NCI-H524 treated with DMSO at 0.1 percent for 48 hours (cell line): ENCODE data around the gene SDR39U1.

Experiments
- DNase-seq: peaks from one replicate; lab custom pipeline; 2025; lab: John Stamatoyannopoulos, UW

Gene SDR39U1

DNA sequence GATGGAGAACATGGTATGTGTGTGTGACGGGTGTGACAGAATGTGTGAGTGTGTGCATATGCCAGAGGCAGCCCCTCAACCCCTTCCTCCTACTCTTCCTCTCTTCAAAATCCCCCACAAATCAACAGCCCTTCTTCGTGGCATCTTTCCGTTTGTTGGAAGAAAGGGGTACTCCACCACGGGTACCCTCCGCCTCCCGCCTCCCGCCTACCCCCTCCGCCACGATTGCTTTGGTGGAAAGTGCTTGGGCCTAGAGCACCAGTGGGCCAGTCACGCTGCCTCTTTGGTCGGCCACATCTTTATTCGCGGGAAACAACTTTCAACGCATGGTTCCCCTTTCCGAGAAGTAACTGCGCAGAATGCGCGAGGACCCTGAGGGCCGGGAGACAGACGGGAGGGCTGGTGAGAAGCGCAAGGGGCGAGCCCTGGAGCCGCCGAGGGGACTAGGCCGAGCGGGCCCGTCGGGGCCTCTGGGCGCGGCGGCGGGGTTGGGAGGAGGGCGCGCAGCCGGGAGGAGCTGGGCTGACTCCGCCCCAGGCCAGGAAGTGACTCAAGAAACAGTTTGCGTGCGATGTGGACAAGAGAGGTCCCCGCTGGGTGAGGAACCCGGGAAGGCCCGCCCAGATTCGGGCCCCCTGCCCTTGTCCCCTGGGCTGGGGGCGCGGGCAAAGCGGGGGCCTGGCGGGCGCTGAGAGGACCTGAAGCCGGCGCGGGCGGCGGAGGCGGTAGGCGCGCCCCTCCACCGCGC is 13.0 kb downstream of the SDR39U1 start, which contains the start of the genes CBLN3 and KHNYN:
TSS of gene CBLN3 (minus strand) at position 274 of the 748 bp plus-strand sequence. CDS start 614 bp downstream, outside the sequence.
TSS of gene KHNYN (plus strand) at position 560 of the 748 bp plus-strand sequence. CDS start 777 bp downstream, outside the sequence.
- DNase-seq: no peak

DNA sequence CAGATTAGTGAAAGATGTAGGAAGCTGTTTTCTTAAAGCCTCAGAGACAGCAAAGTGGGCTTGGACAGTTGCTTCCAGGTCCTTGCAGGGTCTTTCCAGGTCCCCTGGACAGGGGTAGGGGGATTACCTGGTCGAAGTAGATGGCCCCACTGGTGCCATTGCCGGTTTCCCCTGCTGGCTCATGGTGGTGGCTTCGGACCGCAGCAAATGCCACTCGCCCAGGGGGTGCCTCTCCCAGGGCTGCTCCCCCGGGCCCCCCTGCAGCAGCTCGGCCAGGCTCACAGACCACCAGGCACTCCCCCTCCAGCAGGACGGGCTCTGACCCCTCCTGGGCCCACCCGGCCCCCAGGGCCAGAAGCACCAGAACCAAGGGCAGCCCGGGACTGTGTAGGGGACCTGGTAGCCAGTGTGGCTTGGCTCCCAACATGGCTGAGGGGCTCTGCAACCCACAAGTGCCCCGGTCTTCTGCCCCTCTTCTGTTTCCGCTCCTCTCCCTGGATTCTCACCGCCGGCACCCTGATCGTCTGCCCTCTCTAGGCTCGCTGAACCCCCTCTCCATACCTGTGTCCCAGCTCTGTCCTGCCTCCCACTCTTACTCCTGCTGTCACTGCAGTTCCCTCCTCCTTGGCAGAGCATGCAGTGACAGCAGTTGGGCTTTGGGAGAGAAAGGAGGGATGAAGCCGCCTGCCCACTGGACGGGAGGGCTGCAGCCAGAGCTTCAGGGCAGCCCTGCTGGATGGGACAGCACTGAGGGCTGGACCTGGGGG is 13.8 kb downstream of the SDR39U1 start:
- DNase-seq: no peak

DNA sequence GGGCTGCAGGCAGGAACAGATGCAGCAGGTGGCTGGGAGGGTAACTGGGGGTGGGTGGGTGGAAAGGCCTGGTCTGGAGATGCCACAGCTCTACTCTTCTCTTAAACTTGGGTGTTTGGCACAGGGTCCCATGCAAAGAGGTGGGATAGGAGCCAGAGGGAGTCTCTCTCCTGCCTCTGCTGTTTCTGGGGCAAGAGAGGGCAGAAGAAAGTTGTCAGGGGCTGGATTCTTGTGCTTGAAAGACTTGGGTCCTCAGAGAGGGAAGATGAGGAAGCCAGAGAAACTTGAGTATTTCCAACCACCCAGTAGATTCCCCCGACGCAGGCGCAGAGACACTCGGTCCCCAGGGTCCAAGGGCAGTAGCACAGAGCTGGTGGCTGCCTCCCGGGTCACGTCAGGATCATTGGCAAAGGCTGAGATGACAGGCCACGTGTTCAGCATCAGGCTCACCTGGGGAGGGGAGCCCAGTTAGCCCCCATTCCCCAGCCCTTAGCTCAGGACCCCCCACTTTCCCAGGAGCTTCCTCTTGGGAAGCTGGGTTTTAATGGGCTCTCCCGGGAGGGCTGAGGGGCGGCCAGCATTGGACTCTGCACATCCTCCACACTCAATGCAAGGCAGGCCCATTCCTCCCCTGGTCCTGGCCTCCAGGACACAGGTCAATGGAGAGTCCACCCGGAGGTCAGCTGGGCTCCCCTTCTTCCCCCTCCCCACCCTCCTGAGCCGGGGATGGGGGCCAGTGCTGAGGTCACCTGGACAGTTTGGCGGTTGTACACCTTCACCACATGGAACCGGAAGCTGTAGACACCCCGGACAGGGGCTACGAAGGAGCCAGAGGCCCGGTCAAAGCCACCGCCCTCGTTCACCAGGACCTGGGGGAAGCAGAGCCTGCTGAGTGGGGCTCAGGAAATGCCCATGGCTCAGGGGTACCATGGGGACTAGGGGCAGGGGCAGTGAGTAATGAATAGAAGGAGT is 14.8 kb downstream of the SDR39U1 start:
- DNase-seq: no peak

DNA sequence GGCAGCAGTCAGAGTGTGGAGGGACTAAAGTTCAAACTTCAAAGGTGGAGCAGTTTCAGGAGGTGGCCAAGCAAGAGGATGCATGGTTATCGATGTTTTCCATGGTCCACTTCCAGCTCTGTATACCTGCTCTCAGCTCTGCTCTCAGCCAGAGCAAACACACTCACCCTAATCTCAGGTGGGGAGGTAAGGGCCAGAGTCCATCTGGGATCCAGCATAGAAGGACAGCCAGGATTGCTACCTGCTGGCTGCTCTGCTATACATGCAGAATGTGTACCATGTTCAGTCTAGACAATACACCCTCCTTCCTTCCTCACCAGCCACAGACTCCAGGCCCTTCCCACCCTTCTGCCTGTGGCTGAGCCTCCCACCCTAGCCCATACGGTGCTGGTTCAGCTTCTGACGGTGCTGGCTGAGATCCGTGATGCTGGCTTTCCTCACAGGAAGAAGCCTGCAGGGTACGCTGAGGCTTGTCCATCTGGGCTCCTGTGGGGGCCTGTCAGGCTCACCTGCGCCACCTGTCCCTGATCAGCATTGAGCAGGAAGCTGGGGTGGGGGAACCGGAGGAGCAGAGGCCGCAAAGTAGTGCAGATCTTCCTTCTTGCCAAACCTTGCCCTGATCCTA is 15.6 kb downstream of the SDR39U1 start:
- DNase-seq: no peak

DNA sequence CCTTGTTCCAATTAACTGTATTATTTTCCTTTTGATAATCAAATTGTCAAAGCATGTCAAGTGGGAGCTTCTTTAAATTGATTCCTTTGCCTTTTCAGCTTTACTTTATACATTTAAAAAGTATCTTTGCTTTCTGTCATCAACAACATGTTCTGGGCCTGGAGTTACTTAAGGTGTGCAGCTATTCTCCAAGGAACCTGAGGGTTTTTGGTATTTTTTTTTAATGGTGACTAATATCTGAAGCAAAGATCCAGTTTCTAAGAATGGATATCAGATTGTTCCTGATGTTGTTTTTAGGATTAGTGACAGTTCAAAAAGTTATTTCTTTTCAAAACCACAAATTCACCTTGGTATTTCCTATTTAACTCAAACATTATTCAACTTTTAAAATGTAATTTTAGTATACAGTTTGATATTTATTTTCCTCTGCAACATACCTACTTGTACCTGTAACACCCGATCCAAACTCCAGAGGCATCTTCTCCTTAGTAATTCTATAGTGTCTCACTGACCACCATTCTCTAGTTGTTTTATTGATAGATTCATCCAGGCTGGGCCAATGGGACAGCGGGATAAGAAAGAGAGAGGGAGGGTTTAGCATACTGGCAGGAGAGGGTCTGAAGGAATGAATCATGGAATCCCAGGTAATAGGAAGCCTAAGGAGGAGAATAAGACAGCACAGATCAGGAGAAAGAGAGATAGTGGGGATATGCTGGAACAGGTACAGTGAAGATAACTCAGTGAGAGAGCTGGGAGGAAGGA is 16.2 kb downstream of the SDR39U1 start:
- no peak for DNase-seq

DNA sequence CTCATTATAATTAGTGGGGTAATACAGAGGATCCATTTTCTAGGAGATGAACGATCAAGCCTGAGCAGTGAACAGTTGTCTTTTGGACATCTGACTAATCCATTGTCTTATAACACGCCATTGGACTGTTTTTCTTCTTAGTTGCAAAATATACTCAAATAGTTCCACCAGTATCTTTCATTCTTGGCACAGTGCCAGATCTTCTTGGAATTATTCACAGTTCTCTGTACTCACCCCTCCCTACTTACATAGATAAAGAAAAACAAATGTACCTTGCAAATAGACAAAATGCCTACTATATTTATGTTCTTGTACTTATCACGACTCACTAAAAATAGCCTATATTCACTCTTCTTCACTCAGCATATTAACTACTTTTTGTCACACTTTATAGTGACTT is 16.9 kb downstream of the SDR39U1 start:
- no peak for DNase-seq

DNA sequence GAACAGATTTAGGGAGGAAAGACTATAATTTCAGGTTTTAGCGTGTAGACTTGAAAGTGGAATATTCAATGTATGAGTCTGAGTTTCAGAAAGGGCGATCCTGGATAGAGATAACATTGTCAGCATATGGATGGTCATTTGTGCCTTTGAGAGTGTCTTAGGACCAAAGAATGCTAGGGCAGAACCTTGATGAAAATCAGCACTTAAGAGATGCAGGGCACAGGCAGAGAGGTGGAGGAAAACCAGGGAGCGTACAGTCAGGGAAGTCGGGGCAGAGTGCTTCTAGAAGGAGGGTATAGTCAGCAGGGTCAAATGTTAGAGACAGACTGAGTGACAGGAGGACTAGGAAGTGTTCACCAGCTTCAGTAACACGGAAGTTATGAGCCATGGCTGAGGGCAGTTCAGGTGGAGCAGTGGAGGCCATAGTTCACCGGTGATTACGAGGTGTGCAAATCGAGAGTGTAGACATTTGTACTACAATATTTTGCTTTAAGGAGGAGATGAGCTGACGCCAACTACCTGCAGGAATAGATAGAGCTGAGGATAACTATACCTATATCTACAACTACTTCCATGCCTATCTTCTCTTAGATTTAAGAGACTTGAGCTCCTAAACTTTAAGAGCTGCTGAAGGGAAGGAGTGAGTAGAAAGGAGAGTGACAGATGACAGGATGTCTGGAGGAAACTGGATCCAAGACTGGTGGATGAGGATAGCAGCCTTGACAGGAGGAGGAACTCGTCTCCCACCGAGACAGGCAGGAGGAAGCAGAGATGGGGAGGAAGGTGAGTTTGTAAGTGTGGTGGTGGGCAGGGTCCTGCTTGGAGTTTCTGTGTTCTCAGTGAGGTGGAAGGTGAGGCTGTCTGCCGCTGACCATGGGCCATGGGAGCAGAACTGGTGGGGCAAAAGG is 19.6 kb downstream of the SDR39U1 start:
- no peak for DNase-seq

DNA sequence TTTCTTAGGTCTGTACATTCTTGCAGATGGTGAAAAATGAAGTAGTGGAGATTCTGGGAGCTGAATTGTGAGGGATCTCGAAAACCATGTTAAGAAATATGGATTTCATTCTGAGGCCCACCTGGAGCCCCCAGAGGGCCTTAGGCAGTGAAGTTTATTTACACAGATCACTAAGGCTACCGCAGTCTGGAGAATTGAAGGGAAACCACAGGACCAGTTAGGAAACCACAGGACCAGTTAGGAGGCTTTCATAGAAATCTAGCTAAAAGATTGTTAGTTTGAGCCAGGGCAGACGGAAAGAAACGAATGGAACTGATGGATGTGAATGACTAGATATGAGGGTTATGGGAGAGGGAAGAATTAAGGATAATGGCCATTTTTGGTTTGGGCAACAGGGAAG is 20.3 kb downstream of the SDR39U1 start:
- DNase-seq: no peak

DNA sequence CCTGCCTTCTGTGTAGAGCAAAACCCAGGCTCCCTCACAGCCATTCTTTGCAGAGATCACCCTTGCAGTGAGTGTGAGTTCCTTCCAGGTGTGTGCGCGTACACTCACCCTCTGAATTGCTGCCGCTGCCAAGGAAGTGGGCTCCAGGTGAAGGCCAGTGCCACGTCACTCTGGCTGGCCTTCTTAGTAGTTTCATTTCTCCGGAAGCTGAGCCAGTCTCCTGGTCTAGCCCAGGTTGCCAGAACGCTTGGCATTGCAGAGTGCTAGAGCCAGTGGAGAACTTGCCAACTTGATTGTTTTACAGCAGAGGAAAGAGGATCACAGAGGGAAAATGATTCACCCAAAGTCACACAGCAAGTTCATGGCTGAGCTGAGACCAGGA is 24.1 kb downstream of the SDR39U1 start:
- DNase-seq: no peak

DNA sequence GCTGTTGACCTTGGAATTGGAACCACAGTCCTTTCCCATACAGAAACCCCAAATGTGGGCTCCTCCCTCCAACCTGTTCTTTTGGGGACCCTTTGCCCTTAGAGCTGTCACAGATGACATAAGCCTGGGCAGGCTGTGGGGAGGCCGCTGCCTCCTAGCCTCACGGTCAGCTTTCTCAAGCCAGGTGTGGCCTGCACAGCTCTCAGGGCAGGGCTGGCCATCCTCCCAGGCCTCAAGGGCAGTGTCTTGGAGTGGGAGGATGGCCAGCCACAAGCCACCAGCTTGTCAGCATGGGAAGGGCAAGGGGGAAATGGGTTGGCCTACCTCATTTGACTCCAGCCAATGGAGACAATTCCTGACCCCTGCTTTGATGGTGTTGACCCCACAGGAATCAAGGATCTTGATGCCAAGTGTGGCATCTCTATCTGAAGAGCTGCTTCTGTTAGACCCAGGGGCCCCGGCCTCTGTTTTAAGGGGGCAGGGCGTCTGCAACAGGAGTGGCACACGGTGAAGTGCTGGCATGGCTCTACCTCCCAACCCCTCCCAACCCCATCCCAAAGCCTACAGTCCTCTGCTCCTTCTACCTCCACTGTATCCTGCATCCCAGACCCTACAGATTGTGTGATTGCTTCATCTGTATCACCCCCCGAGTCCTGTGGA is 24.6 kb downstream of the SDR39U1 start:
- DNase-seq: no peak

DNA sequence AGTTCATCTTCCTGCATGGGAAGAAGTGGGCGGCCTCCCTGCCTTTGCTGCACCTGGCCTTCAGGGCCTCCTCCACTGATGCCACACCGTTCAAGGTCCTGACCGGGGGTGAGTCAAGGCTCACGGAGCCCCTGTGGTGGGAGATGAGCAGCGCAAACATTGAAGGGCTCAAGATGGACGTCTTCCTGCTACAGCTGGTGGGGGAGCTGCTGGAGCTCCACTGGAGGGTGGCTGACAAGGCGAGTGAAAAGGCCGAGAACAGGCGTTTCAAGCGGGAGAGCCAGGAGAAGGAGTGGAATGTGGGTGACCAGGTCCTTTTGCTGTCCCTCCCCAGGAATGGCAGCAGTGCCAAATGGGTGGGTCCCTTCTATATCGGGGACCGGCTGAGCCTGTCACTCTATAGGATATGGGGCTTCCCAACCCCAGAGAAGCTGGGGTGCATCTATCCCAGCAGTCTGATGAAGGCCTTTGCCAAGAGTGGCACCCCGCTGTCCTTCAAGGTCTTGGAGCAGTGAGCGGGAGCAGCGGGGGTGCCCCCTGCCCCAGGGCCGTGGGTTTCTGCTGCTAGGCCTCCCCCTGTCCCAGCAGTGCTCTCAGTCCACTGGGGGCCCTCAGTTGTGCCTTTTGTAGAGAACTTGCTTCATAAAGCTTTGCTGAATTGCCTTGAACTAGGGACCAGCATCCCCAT is 25.5 kb downstream of the SDR39U1 start:
- no peak for DNase-seq

DNA sequence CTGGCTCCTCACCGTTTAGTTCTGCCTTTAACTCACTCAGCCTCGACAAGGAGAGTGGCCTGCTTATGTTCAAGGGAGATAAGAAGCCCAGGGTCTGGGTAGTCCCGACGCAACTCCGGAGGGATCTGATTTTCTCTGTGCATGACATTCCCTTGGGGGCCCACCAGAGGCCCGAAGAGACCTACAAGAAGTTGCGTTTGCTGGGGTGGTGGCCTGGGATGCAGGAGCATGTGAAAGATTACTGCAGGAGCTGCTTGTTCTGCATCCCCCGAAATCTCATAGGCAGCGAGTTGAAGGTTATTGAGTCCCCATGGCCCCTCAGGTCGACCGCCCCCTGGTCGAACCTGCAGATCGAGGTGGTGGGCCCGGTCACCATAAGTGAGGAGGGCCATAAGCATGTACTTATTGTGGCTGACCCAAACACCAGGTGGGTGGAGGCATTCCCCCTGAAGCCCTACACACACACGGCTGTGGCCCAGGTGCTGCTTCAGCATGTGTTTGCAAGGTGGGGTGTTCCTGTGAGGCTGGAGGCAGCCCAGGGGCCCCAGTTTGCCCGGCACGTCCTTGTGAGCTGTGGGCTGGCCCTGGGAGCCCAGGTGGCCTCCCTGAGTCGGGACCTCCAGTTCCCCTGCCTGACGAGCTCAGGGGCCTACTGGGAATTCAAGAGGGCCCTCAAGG is 26.2 kb downstream of the SDR39U1 start:
- no peak for DNase-seq

DNA sequence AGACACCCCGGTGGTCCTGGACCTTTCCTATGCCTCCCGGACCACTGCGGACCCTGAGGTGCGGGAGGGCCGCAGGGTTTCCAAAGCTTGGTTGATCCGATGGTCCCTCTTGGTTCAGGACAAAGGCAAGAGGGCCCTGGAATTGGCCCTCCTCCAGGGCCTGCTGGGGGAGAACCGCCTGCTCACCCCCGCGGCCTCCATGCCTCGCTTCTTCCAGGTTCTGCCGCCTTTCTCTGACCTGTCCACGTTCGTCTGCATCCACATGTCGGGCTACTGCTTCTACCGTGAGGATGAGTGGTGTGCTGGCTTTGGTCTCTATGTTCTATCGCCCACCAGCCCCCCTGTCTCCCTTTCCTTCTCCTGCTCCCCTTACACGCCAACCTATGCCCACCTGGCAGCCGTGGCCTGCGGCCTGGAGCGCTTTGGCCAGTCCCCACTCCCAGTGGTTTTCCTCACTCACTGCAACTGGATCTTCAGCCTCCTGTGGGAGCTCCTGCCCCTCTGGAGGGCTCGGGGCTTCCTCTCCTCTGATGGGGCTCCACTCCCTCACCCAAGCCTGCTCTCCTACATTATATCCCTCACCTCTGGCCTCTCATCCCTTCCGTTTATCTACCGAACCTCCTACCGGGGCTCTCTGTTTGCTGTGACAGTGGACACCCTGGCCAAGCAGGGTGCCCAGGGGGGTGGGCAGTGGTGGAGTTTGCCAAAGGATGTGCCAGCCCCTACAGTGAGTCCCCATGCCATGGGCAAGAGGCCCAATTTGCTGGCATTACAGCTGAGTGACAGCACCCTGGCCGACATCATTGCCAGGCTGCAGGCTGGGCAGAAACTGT is 26.9 kb downstream of the SDR39U1 start:
- DNase-seq: no peak

DNA sequence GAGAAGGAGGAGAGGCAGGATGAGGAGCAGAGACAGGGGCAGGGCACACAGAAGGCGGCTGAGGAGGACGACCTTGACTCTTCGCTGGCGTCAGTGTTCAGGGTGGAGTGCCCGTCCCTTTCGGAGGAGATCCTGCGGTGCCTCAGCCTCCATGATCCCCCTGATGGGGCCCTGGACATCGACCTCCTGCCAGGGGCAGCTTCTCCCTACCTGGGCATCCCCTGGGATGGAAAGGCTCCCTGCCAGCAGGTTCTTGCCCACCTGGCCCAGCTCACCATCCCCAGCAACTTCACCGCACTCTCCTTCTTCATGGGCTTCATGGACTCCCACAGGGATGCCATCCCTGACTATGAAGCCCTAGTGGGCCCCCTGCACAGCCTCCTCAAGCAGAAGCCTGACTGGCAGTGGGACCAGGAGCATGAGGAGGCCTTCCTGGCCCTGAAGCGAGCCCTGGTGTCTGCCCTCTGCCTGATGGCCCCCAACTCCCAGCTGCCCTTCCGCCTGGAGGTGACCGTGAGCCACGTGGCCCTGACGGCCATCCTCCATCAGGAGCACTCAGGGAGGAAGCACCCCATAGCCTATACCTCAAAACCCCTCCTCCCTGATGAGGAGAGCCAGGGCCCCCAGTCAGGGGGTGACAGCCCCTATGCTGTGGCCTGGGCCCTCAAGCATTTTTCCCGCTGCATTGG is 27.7 kb downstream of the SDR39U1 start:
- DNase-seq: no peak

DNA sequence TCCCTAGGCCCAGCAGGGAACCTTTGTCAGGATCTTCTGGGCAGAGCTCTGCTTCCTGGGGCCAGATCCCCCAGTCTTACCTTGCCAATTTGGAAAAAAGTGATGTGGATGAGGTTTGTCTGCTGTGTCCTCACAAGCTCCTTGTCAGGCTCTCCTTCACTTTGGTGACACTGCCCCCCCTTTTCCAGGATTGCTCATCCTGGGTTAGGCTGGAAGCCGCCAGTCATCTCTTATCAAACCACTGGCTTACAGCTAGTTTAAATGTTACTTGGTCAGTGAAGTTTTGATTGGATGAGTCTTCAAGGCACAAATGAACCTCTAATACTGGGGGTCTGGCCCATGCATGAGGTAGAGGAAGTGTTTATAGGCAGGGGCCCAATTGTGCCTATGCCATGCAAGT is 28.5 kb downstream of the SDR39U1 start:
- DNase-seq: no peak
